Urothelium cell line (cell line): ENCODE results near the gene RYR2.
"Not testable (repeated sequence)": the region's sequence is repeated elsewhere in the genome, so short reads cannot be mapped to it uniquely, and the experiment has no call there.

ENCODE experiments used
- DNase-seq: peaks from one replicate; pipeline ENCODE4 v3.0.0; 2011; ENCODE audit warnings: low spot score, mixed read lengths
- FAIRE-seq: peaks from 2 replicates; lab custom pipeline; 2011; peaks lifted over from hg19 to GRCh38; lab: Jason Lieb, UNC

RYR2 gene

DNA sequence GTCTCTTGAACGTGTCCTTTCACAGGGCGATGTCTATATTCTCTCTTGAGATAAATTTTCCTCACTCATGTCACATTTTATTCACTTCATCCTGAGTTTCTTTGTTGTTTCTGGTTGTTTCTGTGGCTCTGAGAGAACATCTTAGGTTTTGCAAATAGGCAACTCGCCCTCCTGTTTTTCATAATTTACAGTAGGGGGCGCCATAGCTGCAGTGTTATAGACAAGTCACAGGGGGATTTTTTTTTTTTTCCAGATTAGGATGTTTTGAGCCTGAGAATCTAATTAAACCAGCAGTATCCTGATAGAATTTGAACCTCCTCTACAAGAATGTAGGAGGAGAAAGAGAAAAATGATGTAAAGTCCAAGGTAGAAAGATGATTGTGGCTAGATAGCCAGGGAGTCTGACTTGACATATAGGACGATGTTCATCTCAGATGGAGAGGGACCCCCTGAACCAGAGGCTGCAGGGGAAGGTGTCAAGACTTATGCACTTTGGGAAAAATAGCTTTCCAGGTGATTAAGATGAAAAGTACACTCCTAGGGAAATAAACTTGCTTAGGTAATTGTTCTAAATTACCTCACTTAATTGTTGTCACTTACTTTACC, 772.4 kb downstream of the RYR2 start:
- DNase-seq, result peak; percentile 13
- FAIRE-seq, result no peak

DNA sequence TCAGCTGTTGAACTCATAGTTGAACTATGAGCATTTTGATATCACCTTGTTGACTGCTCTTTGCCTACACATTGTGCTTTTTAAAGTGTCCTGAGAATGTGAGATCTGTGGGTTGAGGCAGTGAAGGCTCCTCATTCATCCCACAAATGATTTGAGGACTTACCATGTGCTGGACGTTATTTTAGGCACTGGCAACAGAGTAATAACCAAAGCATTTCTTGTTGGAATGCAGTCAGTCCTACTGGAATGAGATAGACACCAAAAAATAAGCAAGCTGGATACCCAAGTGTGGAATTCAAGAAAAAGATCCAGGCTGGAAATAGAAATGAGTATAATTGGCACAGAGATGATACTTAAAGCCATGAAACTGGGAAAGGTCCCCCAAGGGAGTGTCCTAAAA, 775.3 kb downstream of the RYR2 start:
- no peak for FAIRE-seq
- DNase-seq, result no peak

DNA sequence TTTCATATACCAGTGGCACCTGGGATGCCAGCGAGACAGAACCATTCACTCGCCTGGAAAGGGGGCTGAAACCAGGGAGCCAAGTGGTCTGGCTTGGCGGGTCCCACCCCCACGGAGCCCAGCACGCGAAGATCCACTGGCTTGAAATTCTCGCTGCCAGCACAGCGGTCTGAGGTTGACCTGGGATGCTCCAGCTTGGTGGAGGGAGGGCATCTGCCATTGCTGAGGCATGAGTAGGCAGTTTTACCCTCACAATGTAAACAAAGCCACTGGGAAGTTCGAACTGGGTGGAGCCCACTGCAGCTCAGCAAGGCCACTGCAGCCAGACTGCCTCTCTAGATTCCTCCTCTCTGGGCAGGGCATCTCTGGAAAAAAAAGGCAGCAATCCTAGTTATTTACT, 778.6 kb downstream of the RYR2 start:
- peak; percentile 79 for FAIRE-seq
- not testable (repeated sequence) for DNase-seq

DNA sequence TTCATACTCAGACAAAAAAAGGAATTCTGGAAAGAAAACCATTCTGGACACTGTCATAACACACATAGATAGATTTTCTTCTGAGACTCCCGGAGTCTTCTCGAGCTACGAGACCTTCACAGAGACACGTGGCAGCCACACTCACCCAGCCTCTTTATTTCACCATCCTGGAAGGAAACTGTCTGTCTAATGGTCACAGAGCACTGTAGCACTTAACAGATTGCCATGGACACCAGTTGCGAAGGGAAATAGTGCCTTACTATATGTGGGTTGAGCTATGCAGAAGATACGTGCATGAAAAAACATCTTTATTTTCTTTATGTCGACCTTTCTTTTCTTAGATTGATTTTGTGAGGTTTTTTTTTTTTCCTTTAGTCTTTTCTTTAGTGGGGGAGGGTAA, 790.9 kb downstream of the RYR2 start:
- no peak for DNase-seq
- FAIRE-seq, result no peak

DNA sequence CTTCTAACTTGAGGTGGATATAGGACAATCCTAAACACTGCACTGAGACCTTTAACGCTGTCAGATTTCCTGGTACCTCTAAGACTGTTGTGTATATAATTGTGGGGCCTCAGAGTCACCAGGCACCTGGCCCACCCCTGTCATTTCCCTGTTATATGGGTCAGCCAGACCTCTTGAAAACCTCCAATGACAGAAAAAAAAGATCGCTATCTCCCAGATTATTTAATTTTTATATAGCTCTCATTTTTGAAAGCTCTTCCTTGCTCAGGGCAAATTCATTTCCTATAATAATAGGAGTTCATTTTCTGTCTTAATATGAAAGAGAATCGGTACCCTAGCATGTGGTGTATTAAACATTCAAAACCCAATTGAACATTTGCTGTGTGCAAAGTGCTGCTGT, 792.1 kb downstream of the RYR2 start:
- no peak for FAIRE-seq
- DNase-seq, result no peak

DNA sequence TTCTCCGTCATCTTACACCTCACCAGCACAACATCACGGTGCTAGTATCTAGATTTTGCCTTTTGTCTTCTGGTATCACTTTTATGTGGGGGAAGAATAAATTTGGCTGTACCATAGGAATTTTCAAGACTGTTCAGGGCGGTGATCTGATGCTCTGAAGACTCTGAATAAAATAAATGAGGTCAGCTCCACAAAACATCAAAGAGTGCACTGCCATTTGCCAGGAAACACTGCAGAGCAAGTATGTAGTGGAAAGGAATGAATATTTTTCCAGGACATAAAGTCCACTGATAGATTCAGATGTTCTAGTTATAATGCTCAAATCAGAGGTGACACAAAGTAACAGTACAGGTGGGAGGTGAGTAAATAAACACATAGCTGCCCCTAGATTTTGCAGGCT, 792.5 kb downstream of the RYR2 start:
- DNase-seq (no peak), FAIRE-seq (no peak)

DNA sequence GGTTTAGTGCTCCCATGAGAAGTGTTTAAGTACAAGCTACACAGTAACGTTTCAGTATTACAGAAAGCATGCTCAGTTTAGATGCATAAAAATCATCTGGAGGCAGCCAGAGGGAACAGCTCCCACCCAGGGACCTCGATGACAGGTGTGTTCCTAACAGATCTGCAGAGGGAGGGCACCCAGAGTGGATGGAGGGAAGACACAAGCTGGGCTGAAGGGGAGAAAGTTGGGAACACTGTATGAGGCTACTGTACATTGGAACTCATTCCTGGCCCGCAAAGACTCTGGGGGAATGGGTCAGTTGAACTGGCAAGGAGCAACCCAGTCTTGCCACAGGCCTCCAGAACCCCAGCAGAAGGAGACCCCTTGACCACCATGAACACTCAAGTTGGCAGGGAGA, 796.3 kb downstream of the RYR2 start:
- DNase-seq, result no peak
- no peak for FAIRE-seq

DNA sequence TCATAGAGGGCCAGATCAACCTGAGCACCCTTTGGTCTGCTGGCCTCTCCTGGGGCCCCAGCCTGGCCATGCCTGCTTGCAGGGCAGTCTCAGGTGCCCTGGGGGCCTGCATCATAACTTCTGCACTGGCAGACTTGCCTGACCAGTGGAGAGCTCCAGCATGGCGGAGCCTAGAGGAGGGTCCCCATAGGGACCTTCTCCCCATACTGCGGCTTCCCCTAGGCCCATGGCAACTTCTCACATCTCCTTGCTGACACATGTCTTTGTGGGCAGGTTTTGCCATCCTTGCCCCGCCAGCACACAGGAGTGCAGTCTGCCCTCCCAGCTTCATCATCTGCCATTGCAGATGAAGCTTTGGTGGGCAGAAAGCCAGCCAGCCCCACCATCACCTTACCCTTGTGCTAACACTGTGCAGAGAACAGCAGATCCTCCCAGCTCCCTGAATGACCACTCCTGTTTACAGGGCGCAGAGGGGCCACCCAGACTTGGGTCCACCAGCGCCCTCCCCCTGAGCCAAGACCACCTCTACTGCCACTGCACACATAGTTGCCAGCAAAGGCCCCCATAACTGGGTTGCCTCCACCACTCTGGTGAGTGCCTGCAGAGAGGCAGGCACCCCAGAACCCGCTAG, 797.0 kb downstream of the RYR2 start:
- no peak for FAIRE-seq

DNA sequence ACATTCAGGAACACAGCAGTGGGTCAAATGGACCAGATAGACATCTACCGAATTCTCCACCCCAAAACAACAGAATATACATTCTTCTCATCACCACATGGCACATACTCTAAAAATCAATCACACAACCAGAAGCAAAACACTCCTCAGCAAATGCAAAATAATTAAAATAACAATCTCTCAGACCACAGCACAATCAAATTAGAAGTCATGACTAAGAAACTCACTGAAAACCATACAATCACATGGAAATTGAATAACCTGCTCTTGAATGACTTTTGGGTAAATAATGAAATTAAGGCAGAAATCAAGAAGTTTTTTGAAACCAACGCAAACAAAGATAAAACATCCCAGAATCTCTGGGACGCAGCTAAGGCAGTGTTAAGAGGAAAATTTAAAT, 799.5 kb downstream of the RYR2 start:
- FAIRE-seq, result no peak
- DNase-seq, result no peak

More for the DNA sequence above, 797.0 kb downstream of the RYR2 start:
- no peak for DNase-seq

DNA sequence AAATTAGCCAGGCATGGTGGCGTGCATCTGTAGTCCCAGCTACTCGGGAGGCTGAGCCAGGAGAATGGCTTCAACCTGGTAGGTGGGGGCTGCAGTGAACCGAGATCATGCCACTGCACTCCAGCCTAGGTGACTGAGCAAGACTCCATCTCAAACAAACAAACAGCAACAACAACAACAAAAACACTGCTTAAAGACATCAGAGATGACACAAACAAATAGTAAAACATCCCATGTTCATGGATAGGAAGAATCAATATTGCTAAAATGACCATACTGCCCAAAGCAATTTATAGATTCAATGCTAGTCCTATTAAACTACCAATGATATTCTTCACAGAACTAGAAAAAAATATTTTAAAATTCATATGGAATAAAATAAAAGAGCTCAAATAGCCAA, 801.5 kb downstream of the RYR2 start:
- FAIRE-seq, DNase-seq: not testable (repeated sequence)

DNA sequence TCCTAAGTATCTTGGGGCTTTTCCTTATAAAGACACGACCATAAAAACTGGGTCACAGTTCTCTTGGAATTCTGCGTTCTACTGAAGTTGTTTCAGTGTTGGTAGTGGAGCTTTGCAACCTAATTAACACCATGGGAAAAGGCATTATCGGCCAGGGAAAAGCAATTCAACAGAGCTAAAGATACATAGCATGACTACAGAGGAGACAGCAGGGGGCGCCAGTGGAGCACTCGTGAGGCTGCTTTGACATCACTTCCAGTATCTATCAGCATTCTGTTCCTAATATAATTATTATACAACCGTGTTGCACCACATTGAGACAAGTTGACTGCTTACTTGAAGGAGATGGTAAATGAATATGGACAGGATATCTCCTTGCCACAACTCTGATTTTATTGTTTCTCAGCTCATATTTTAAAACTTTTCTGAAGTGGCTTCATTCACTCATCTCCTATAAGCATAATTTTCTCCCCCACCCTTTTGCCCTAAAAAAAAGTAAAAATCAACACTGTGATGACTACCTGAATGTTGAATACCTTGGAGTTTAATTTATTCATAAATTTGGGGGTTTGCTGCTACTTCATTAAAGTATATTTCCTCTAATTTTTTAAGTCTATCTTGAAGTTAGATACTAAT, 809.3 kb downstream of the RYR2 start:
- DNase-seq (peak; percentile 54), FAIRE-seq (no peak)

DNA sequence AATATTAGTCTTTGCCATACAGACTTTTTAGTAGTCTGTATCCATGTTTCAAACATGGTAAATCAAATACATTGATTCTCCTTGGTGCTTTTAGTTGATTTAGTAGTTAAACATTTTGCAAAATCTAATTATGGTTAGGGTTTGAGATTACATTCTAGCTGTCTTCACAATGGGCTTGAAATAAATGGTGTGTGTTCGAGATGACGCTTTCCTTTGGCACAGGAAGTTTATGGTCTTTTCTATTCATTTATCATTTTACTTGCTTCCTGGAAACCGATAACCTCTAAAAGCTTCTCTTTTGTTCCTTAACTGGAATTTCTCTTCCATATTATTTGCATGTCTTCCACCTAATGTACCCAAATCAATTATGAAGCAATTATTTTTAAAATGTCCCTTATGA, 810.4 kb downstream of the RYR2 start:
- DNase-seq (no peak), FAIRE-seq (no peak)

DNA sequence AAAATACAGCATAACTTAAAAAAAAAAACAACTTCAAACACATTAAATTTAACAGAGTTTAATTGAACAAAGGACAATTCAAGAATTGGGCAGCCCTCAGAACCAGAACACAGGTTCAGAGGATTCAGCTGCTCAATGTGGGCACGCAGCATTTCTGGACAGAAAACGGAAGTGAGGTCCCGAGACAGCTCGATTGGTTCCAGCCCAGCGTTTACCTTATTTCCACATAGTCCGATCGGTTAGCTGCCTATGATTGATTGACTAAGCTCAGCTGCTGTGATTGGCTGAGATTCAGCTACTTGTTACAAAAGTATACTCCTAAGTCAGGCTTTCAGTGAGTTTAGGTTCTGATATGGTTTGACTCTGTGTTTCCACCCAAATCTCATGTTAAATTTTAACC, 815.5 kb downstream of the RYR2 start:
- DNase-seq (no peak), FAIRE-seq (no peak)

DNA sequence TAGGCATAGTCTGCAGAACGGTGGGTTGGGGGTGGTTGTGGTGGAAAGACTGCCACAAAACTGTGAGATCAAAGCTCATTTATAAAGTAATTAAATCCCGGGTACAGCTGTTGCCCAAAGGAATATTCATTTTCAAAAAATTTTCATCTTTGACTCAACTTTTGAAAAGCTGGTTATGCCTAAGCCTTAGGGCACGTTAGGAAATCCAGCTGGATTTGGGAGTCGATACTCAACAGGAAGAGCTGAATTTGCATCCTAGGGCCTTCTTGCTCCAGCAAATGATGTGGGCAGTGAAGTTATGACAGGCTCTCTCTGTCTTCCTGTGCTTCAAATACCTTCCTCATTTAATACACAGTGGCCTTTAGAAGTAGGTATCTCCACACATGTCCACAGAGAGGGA, 817.0 kb downstream of the RYR2 start:
- FAIRE-seq, result no peak
- DNase-seq, result no peak

DNA sequence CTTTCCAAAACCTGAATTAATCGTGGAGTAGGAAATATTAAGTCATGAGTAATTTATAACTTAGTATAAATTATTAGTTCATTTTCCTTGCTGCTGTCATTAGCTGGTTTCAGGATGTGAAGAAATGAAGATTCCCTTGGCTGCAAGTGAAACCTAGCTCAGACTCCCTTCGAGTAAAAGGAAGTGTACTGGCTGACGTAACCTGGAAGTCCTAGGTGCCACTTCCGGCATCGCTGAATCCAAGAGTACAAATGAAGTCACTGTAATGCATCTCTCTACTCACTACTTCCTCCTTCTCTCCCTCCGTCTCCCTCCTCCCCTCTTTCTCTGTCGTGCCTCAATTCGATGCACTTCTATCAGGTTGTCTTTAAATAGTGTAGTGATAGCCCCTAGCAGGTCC, 820.0 kb downstream of the RYR2 start:
- DNase-seq, result no peak
- FAIRE-seq, result no peak

DNA sequence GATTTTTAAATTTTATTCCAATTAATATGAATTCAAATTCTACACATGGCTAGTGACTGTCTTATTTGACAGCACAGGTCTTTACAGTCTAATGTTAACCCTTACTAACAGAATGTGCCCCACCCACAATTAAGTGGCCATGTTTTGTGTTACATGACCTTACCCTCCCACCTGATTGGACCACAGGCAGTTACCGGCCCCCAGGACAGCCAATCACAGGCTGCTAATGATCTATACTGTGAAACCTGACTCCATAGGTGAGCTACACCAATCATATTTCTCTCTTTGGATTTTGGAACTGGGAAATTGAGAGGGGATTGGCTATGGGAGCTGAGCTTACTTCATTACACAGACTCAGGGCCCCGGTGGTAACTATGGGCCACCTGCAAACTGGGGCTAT, 821.2 kb downstream of the RYR2 start:
- no peak for FAIRE-seq
- no peak for DNase-seq

DNA sequence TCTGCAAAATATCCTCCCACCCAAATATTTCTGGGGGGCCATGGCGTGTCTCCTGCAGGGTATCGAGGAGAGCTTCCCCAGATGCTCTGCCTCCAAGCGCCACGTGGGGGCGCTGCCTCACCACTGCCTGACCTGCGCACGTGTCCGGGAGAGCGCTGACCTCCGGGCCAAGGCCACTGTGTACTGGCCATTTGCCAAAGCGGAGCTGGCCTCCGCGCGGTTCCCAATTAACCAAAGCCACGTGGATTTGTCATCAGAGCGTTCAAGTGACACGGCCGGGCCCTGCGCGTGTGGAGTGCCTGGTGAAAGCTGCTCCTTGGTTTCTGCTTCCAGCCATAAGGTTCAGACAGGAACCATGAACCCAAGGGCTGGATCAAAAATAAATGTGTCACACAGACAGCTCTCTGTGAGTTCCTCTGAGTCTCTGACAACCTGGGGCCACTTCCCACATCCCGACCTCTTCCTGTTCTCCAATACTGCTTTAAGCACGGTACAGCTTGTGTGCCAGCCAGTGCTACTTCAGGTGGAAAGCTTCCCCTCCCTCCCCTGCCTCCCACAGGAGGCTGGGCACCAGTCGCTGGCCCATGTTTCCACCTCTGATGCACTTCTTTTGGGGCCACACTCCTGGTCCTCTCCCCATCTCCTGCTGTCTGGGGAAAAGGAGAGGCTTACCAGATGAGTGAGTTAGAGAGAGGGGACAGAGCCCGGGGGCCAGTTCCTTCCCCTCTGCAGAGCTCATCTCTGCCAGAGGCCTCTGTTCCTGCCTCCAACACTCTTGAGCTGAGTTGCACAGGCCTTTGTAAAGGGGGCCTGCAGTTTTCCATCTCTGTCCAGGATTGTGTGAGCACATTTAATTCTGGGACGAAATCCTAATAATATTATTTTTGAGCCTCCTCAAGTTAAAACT, 822.6 kb downstream of the RYR2 start:
- DNase-seq, result peak; percentile 71
- peak; percentile 5 for FAIRE-seq

DNA sequence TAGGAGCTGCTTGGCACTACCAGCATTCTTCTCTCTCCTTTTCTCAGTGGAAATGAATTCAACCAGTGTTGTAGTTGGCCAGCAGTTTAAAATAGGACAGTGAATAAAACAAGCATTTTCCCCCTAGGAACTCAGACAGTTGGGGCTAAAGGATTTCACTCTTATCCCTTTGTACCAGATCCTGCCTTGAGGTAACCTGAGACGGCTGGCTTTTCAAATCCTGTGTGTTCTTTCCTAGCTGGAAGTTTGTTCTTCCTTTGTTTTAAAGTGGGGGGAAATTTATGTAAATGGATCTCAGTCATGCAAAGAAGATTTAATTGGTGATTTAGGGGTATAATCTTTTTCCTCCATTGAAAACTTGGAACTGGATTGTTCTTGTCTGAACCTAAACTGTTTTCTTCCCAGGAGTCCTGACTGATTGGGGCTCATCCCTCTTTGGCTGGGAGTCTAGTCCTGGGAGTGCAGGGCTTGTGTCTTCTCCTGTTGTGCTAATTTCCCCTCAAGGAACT, 825.5 kb downstream of the RYR2 start:
- no peak for FAIRE-seq
- no peak for DNase-seq

DNA sequence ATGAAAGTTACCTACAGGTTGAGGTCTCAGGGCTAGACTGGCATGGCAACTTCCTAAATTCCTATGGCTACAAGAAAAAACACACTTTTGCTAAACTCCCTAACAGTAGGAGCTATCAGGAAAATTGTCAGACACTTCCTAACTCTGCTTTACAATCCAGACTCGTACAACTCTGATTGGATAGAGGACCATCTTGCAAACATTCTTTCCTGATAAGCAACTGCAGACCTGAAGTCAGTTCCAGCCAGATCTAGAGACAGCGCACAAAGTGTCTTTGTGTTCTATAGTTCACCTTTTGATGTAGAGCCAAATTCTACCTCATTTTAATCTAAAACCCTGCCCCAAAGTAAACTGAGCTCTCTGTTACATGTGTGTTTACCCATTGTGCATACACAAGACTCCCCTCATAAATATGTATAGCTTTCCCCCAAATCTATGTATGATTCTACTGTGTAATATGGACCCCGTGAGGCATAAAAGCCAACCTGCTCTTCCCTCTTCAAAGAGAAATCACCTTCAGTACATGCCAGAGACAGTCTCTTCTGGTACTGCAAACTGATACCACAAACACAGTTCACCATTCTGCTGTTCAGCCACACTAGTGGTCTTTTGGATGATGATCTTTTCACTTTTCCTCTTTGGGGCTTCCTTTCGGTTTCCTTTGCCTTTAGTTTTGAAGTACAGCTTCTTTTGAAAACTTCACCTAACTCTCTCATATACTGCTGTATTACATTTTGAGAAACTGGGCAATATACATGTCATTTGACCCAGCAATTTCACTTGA, 827.0 kb downstream of the RYR2 start:
- FAIRE-seq, result no peak
- DNase-seq, result no peak

DNA sequence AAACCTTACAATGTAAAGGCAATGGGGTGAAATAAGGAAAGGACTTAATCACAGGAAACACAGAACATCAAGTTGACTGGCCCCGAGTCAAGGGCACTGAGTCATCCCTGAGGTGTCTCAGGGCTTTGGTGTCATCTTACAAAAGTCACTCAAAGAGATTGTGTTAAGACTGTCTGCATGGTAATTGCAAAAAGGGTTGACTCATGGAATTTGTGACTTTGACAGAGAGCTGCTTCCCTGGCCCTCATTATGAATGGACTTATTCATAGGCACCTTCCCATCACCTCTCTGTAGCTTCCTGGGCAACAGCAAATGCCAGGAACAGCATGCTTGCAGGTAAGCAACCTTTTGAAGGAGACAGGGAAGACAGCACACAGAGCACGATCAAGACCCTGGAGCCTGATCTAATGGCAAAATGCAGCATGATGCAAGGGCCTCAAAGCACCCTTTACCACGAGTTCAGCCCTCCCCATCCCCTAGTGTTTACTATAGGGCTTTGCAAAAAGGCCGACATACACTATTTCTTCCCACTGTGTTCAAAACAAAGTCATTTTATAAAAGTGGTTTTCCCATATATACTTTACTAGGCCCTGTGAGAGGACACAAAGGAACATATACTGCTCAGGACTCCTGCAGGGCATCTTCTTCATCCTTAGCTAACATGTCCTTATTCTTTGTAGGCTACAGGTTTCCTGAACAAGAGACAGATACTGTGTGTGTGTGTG, 831.7 kb downstream of the RYR2 start:
- DNase-seq (peak; percentile 83), FAIRE-seq (peak; percentile 69)
